ENCODE data around the gene SPOCK3. TPM values are rescaled to one million over a fixed set of nuclear protein-coding genes. Genes with fewer than 3 reads are reported as not detected.

The SPOCK3 gene
- total and polyA plus RNA-seq, 4 donors = 0.08 to 0.42 (median 0.24) TPM

- WGBS = 42% methylated on average over 3 of the region's 3 CpGs
- Histone ChIP-seq H3K9ac (ENCODE audit: low read depth in 1 of 2, low read length in 2 of 2) (no peak overlapping the region), H3K27ac (ENCODE audit: low read depth in 1 of 2, low read length in 2 of 2) (no peak overlapping the region), H3K4me3 (ENCODE audit: low read depth in 1 of 3, low read length in 3 of 3) (no peak overlapping the region), H3K36me3 (ENCODE audit: control insufficient read depth in 4 of 4, insufficient read depth in 3 of 4, low read depth in 1 of 4, low read length in 3 of 4) (no peaks in the 10 kb centered on the region), H3K9me3 (ENCODE audit: control insufficient read depth in 4 of 4, low read length in 3 of 4) (no peaks in the 10 kb centered on the region), H3K27me3 (ENCODE audit: control insufficient read depth in 4 of 4, insufficient read depth in 4 of 4, low read length in 3 of 4) (no peaks in the 10 kb centered on the region), H3K4me1 (ENCODE audit: control insufficient read depth in 4 of 4, insufficient read depth in 4 of 4, low read length in 3 of 4) (no peaks in the 10 kb centered on the region)
- TF ChIP-seq FOXA2 (IDR thresholded peaks at IDR 0.05) (no peak), REST (IDR thresholded peaks at IDR 0.05) (no peak), HNF4G (IDR thresholded peaks at IDR 0.05) (no peak), GABPA (IDR thresholded peaks at IDR 0.05 in 1 of 2, conservative IDR thresholded peaks at IDR 0.05 in 1 of 2) (no peak), NR2F2 (IDR thresholded peaks at IDR 0.05) (no peak), RAD21 (IDR thresholded peaks at IDR 0.05) (no peak), MAX (IDR thresholded peaks at IDR 0.05) (no peak), JUND (IDR thresholded peaks at IDR 0.05) (no peak), EGR1 (IDR thresholded peaks at IDR 0.05; ENCODE audit: low read depth in 2 of 2) (no peak), SP1 (IDR thresholded peaks at IDR 0.05) (no peak)
- DNase-seq (ENCODE audit: low spot score) = no peak
Measured at GRCh38 chr4:166823848-166824247, 410.4 kb downstream of the SPOCK3 start.

GRCh38 chr4:166823126-166823525 lies 411.2 kb downstream of the SPOCK3 start:
- Histone ChIP-seq H3K36me3 (ENCODE audit: control insufficient read depth in 4 of 4, insufficient read depth in 3 of 4, low read depth in 1 of 4, low read length in 3 of 4) (no peaks in the 10 kb centered on the region), H3K27ac (ENCODE audit: low read depth in 1 of 2, low read length in 2 of 2) (no peak overlapping the region), H3K27me3 (ENCODE audit: control insufficient read depth in 4 of 4, insufficient read depth in 4 of 4, low read length in 3 of 4) (no peaks in the 10 kb centered on the region), H3K9me3 (ENCODE audit: control insufficient read depth in 4 of 4, low read length in 3 of 4) (no peaks in the 10 kb centered on the region), H3K4me1 (ENCODE audit: control insufficient read depth in 4 of 4, insufficient read depth in 4 of 4, low read length in 3 of 4) (no peaks in the 10 kb centered on the region), H3K4me3 (ENCODE audit: low read depth in 1 of 3, low read length in 3 of 3) (no peak overlapping the region), H3K9ac (ENCODE audit: low read depth in 1 of 2, low read length in 2 of 2) (no peak overlapping the region)
- no peak for TF ChIP-seq SP1 (IDR thresholded peaks at IDR 0.05)
- no peak for TF ChIP-seq HNF4G (IDR thresholded peaks at IDR 0.05)
- 53% methylated on average over 1 of the region's 1 CpG for WGBS
- no peak for DNase-seq (ENCODE audit: low spot score)

- no peak overlapping the region for H3K9ac ChIP-seq (ENCODE audit: low read depth in 1 of 2, low read length in 2 of 2)
- H3K36me3 ChIP-seq (ENCODE audit: control insufficient read depth in 4 of 4, insufficient read depth in 3 of 4, low read depth in 1 of 4, low read length in 3 of 4) = no peaks in the 10 kb centered on the region
- H3K9me3 ChIP-seq (ENCODE audit: control insufficient read depth in 4 of 4, low read length in 3 of 4) = no peaks in the 10 kb centered on the region
- DNase-seq (ENCODE audit: low spot score) = no peak
- WGBS = 78% methylated on average over 4 of the region's 4 CpGs
- no peak overlapping the region for H3K27ac ChIP-seq (ENCODE audit: low read depth in 1 of 2, low read length in 2 of 2)
- H3K4me3 ChIP-seq (ENCODE audit: low read depth in 1 of 3, low read length in 3 of 3) = no peak overlapping the region
- H3K27me3 ChIP-seq (ENCODE audit: control insufficient read depth in 4 of 4, insufficient read depth in 4 of 4, low read length in 3 of 4) = no peaks in the 10 kb centered on the region
- no peaks in the 10 kb centered on the region for H3K4me1 ChIP-seq (ENCODE audit: control insufficient read depth in 4 of 4, insufficient read depth in 4 of 4, low read length in 3 of 4)
- no peak for TF ChIP-seq FOXA2 (IDR thresholded peaks at IDR 0.05)
- no peak for TF ChIP-seq MAX (IDR thresholded peaks at IDR 0.05)
- TF ChIP-seq EGR1 (IDR thresholded peaks at IDR 0.05; ENCODE audit: low read depth in 2 of 2) = no peak
- TF ChIP-seq HNF4A (conservative IDR thresholded peaks at IDR 0.05) = no peak
- no peak for TF ChIP-seq REST (IDR thresholded peaks at IDR 0.05)
- TF ChIP-seq HNF4G (IDR thresholded peaks at IDR 0.05) = no peak
- TF ChIP-seq GABPA (IDR thresholded peaks at IDR 0.05 in 1 of 2, conservative IDR thresholded peaks at IDR 0.05 in 1 of 2) = no peak
- no peak for TF ChIP-seq FOXA1 (IDR thresholded peaks at IDR 0.05)
- no peak for TF ChIP-seq JUND (IDR thresholded peaks at IDR 0.05)
- no peak for TF ChIP-seq RXRA (IDR thresholded peaks at IDR 0.05)
- no peak for TF ChIP-seq RAD21 (IDR thresholded peaks at IDR 0.05)
- TF ChIP-seq NR2F2 (IDR thresholded peaks at IDR 0.05) = no peak
- TF ChIP-seq TAF1 (conservative IDR thresholded peaks at IDR 0.05) = no peak
- no peak for TF ChIP-seq CTCF (IDR thresholded peaks at IDR 0.05; ENCODE audit: low read depth, low read length, missing input control)
- no peak for TF ChIP-seq SP1 (IDR thresholded peaks at IDR 0.05)
- TF ChIP-seq ATF3 (IDR thresholded peaks at IDR 0.05) = no peak
- no peak for TF ChIP-seq YY1 (IDR thresholded peaks at IDR 0.05)
Measured at GRCh38 chr4:166822386-166822785, 411.9 kb downstream of the SPOCK3 start.

Data from liver (tissue), 9 donors.